ENCODE measurements around the gene CSAG3. TPM values are rescaled to one million over a fixed set of nuclear protein-coding genes. Genes with fewer than 3 reads are reported as not detected.
"Not testable (repeated sequence)": the region's sequence is repeated elsewhere in the genome, so short reads cannot be mapped to it uniquely, and the experiment has no call there.

The CSAG3 gene
- total and polyA plus RNA-seq, 10 of the 15 experiments (the other 5 are each of a cell fraction or from before 2014, with no cell fraction given), result 0.14 to 1.2 (median 0.40) TPM; not detected in 3

GRCh38 chrX:152735860-152736511, 23.0 kb upstream of the CSAG3 start (continued):
- no peak for TF ChIP-seq CEBPB (IDR thresholded peaks at IDR 0.05; ENCODE audit: borderline replicate concordance in 1 of 2, low read depth in 2 of 2, low read length in 2 of 2)
- no peak for TF ChIP-seq SIN3A (IDR thresholded peaks at IDR 0.05; ENCODE audit: low read depth, low read length)
- TF ChIP-seq MEF2A (IDR thresholded peaks at IDR 0.05; ENCODE audit: insufficient read depth, low read depth, low read length), result no peak
- no peak for TF ChIP-seq POLR2A (IDR thresholded peaks at IDR 0.05; ENCODE audit: low read depth, low read length)
- TF ChIP-seq CHD4 (IDR thresholded peaks at IDR 0.05), result no peak

- DNase-seq (ENCODE audit: low read depth, low spot score); H3K4me1 ChIP-seq (ENCODE audit: control insufficient read depth, insufficient read depth, low read length); ATAC-seq; POLR2A ChIA-PET; in situ Hi-C loops (cut with MboI); H3K9me3 ChIP-seq (replicated peaks; ENCODE audit: control insufficient read depth, insufficient read depth, low read length); H3K27ac ChIP-seq (ENCODE audit: control insufficient read depth, insufficient read depth); BruUV-seq (replicated peaks); FAIRE-seq; H3K36me3 ChIP-seq (ENCODE audit: control insufficient read depth in 2 of 2, insufficient read depth in 2 of 2, low read length in 1 of 2); H4K20me1 ChIP-seq (ENCODE audit: control insufficient read depth, insufficient read depth); H3K4me3 ChIP-seq; H3K27me3 ChIP-seq (replicated peaks in 1 of 2; ENCODE audit: control insufficient read depth in 2 of 2, insufficient read depth in 2 of 2, low read length in 1 of 2); intact Hi-C loops (cut with micrococcal nuclease; ENCODE audit: unreplicated experiment); CTCF ChIA-PET; SMC1A ChIA-PET (ENCODE audit: uncharacterized antibody, unreplicated experiment); H2AFZ ChIP-seq (ENCODE audit: control insufficient read depth, low read depth, low read length); RAD21 ChIA-PET (ENCODE audit: unreplicated experiment); H3K4me2 ChIP-seq (ENCODE audit: control insufficient read depth, insufficient read depth); H3K9ac ChIP-seq (ENCODE audit: control insufficient read depth, insufficient read depth, low read length); H3K79me2 ChIP-seq (ENCODE audit: control insufficient read depth, insufficient read depth, low read length): not testable (repeated sequence)
- 23% methylated on average over 12 of the region's 12 CpGs for WGBS (ENCODE audit: insufficient coverage, insufficient replicate concordance, low lambda C conversion rate, missing lambda C conversion rate)
These were observed 22.5 kb upstream of the CSAG3 start for GRCh38 chrX:152736528-152736927.

DNA sequence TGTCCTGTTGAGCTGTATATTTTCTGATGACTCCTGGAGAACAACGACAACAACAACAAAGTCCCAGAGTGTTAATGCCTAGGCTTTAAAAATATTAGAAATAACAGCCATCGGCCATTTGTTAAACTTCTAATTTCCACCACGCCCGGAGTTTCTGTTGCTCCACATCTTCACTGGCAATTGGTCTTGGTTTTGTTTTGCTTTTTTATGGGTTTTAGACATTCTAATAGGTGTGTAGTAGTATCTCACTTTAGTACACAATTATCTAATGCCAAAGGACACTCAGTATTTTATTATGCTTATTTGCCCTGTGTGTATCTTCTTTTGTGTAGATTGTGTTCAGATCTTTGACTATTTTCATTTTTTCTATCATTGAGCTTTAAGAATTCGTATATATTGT, 20.5 kb upstream of the CSAG3 start:
- ChIA-PET POLR2A (no interaction called here), SMC1A (ENCODE audit: uncharacterized antibody, unreplicated experiment) (no interaction called here), CTCF (no interaction called here), RAD21 (ENCODE audit: unreplicated experiment) (no interaction called here)
- H3K36me3 ChIP-seq (ENCODE audit: control insufficient read depth in 2 of 2, insufficient read depth in 2 of 2, low read length in 1 of 2), result no peaks in the 10 kb centered on the region
- WGBS (ENCODE audit: insufficient coverage, insufficient replicate concordance, low lambda C conversion rate, missing lambda C conversion rate), result 33% methylated on average over 5 of the region's 5 CpGs
- BruUV-seq (replicated peaks), result no TSS peak
- ATAC-seq, result no peak
- no peaks in the 10 kb centered on the region for H3K4me1 ChIP-seq (ENCODE audit: control insufficient read depth, insufficient read depth, low read length)
- in situ Hi-C loops (cut with MboI) (no loop called here), intact Hi-C loops (cut with micrococcal nuclease; ENCODE audit: unreplicated experiment) (no loop called here)
- H3K9ac ChIP-seq (ENCODE audit: control insufficient read depth, insufficient read depth, low read length), result no peak overlapping the region
- no peak overlapping the region for H3K4me3 ChIP-seq
- H3K79me2 ChIP-seq (ENCODE audit: control insufficient read depth, insufficient read depth, low read length), result no peaks in the 10 kb centered on the region
- DNase-seq (ENCODE audit: low read depth, low spot score), result no peak
- no peak overlapping the region for H3K4me2 ChIP-seq (ENCODE audit: control insufficient read depth, insufficient read depth)
- FAIRE-seq, result no peak
- H3K27ac ChIP-seq (ENCODE audit: control insufficient read depth, insufficient read depth), result no peak overlapping the region
- no peaks in the 10 kb centered on the region for H4K20me1 ChIP-seq (ENCODE audit: control insufficient read depth, insufficient read depth)
- no peaks in the 10 kb centered on the region for H3K27me3 ChIP-seq (replicated peaks in 1 of 2; ENCODE audit: control insufficient read depth in 2 of 2, insufficient read depth in 2 of 2, low read length in 1 of 2)
- H3K9me3 ChIP-seq (replicated peaks; ENCODE audit: control insufficient read depth, insufficient read depth, low read length), result no peaks in the 10 kb centered on the region
- H2AFZ ChIP-seq (ENCODE audit: control insufficient read depth, low read depth, low read length), result no peak overlapping the region
- TF ChIP-seq IRF5 (IDR thresholded peaks at IDR 0.05; ENCODE audit: borderline replicate concordance) (no peak), MEF2B (IDR thresholded peaks at IDR 0.05; ENCODE audit: partially characterized antibody, poor library complexity, severe bottlenecking) (no peak), EZH2 (IDR thresholded peaks at IDR 0.05; ENCODE audit: borderline replicate concordance, control insufficient read depth, low read depth, low read length) (no peak), MYC (IDR thresholded peaks at IDR 0.05; ENCODE audit: insufficient read depth, insufficient read length, insufficient replicate concordance, low read length, severe bottlenecking) (no peak), NBN (IDR thresholded peaks at IDR 0.05) (no peak), RUNX3 (IDR thresholded peaks at IDR 0.05; ENCODE audit: low read length) (no peak), EGR1 (IDR thresholded peaks at IDR 0.05; ENCODE audit: borderline replicate concordance in 1 of 2, low read depth in 2 of 2, low read length in 2 of 2) (no peak), ASH2L (IDR thresholded peaks at IDR 0.05; ENCODE audit: borderline replicate concordance, low read depth) (no peak), BHLHE40 (IDR thresholded peaks at IDR 0.05; ENCODE audit: borderline replicate concordance in 1 of 2, low read depth in 2 of 2, low read length in 1 of 2) (no peak), ATF3 (IDR thresholded peaks at IDR 0.05; ENCODE audit: borderline replicate concordance, extremely low read depth, low read depth, low read length) (no peak)
